Spleen (tissue), 7 donors: ENCODE data around the gene AP1S1.

Experiments
- POLR2A ChIP-seq, 3 donors: fragments of 450-650 bp; IDR thresholded peaks; one replicate each; pipeline ENCODE4 v1.5.1; 2017; ENCODE audit warnings: antibody characterized with exemption in 3 of 3, mild to moderate bottlenecking in 1 of 3
- TF ChIP-seq, protein P1 (sequence below), 11 experiments: fragments of 200-600 bp in 7 of 11; fragments of 450-650 bp in 4 of 11; sonication (generic) in 4 of 11; IDR thresholded peaks in 8 of 11; conservative IDR thresholded peaks in 3 of 11; 1 replicate in 7 of 11; 2 replicates in 4 of 11; pipeline versions ENCODE4 v1.4.0 to v1.8.0; 2016 to 2021; ENCODE audit warnings: antibody characterized with exemption in 11 of 11, inconsistent platforms in 4 of 11, mild to moderate bottlenecking in 1 of 11
- donor health status: DM: no; HTN: no; CAD: no; lungs with moderate emphysema.
- donor health status: DM: no; HTN: no; CAD: no.
- donor health status: DM: no; HTN: no; CAD: no.

DNA sequence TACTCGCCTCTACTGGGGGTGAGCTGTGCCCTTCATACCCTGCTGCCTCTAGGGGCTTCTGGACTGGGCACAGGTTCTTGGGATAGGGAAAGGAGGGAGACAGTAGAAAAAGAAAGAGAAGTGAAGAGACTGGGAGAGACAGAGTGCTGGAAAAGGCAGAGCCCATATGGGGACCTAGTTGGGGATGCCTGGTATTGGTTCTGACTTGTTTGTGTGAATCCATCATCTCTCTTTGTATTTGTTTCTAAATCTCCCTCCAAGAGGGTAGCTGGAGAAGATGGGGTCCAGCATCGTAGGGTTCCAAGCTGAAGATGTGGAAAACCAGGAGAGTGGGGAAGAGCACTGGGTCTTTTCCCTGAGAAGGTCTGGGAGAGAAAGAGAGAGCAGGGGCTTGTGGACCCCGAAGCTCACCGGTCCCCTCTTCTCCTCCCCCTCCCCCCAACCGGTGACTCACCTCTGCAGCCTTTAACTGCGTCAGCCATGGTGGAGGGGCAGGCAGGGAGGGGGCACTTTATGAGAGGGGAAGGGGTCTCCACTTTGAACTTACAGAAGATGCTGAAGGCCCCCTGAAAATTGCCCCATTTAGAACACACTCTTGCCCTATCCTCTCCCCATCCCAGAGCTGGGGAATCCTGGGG lies 14.3 kb downstream of the AP1S1 start:
- TF ChIP-seq, protein P1, sequence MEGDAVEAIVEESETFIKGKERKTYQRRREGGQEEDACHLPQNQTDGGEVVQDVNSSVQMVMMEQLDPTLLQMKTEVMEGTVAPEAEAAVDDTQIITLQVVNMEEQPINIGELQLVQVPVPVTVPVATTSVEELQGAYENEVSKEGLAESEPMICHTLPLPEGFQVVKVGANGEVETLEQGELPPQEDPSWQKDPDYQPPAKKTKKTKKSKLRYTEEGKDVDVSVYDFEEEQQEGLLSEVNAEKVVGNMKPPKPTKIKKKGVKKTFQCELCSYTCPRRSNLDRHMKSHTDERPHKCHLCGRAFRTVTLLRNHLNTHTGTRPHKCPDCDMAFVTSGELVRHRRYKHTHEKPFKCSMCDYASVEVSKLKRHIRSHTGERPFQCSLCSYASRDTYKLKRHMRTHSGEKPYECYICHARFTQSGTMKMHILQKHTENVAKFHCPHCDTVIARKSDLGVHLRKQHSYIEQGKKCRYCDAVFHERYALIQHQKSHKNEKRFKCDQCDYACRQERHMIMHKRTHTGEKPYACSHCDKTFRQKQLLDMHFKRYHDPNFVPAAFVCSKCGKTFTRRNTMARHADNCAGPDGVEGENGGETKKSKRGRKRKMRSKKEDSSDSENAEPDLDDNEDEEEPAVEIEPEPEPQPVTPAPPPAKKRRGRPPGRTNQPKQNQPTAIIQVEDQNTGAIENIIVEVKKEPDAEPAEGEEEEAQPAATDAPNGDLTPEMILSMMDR (IDR thresholded peaks at IDR 0.05 in 8 of 11, conservative IDR thresholded peaks at IDR 0.05 in 3 of 11), result no peak
- TF ChIP-seq POLR2A (IDR thresholded peaks at IDR 0.05), result no peak
